ENCODE measurements around the gene HFM1.
"Not testable (repeated sequence)": the region's sequence is repeated elsewhere in the genome, so short reads cannot be mapped to it uniquely, and the experiment has no call there.

DNA sequence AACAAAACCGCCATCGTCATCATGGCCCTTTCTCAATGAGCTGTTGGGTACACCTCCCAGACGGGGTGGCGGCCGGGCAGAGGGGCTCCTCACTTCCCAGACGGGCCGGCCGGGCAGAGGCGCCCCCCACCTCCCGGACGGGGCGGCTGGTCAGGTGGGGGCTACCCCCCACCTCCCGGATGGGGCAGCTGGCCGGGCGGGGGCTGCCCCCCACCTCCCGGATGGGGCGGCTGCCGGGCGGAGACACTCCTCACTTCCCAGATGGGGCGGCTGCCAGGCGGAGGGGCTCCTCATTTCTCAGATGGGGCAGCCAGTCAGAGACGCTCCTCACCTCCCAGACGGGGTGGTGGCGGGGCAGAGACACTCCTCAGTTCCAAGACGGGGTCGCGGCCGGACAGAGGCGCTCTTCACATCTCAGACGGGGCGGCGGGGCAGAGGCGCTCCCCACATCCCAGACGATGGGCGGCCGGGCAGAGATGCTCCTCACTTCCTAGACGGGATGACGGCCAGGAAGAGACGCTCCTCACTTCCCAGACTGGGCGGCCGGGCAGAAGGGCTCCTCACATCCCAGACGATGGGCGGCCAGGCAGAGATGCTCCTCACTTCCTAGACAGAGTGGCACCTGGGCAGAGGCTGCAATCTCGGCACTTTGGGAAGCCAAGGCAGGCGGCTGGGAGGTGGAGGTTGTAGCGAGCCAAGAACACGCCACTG is 115.6 kb downstream of the HFM1 start:
- not testable (repeated sequence) for TF ChIP-seq FOXA1 (IDR thresholded peaks at IDR 0.05); BHLHE40 (IDR thresholded peaks at IDR 0.05; ENCODE audit: borderline replicate concordance); SUZ12 (IDR thresholded peaks at IDR 0.05); FOXM1 (IDR thresholded peaks at IDR 0.05; ENCODE audit: borderline replicate concordance)

Measured in HEK293T (cell line).